ENCODE data around the gene PRDM13.

DNA sequence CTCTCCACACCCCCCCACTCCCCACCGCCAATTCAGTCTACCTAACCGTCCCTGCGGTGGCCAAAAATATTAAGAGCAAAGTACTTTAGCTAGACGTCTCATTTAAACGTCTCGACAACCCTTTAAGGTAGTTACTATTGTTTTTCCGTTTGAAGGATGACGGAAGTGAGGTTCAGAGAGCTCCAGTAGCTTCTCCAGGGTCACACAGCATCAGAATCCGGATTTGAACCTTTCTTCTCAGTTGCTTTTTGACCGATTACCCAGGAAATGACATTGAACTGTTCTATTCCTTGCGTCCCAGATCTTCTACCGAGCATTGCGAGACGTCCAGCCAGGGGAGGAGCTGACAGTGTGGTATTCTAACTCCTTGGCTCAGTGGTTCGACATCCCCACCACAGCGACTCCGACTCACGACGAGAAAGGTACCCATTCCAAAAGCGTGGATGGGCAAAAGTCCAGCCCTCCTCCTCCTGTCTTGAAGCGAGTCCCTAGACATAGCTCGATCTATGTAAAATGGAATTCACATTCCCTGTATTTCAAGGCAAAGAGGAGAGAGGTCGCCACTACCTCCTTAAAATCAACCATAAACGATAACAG is 2.4 kb downstream of the PRDM13 start:
- TF ChIP-seq KAT2A (conservative IDR thresholded peaks at IDR 0.05; ENCODE audit: control insufficient read depth, low read depth, low read length) (no peak), POLR2A (IDR thresholded peaks at IDR 0.05; ENCODE audit: low read depth, low read length) (no peak), HDAC6 (IDR thresholded peaks at IDR 0.05; ENCODE audit: unreplicated experiment) (no peak), MXI1 (IDR thresholded peaks at IDR 0.05; ENCODE audit: low read depth, low read length) (no peak), RFX5 (IDR thresholded peaks at IDR 0.05; ENCODE audit: low read depth, low read length) (no peak), RBBP5 (conservative IDR thresholded peaks at IDR 0.05) (no peak), SIX5 (IDR thresholded peaks at IDR 0.05; ENCODE audit: low read depth, low read length, severe bottlenecking) (no peak), ASH2L (IDR thresholded peaks at IDR 0.05; ENCODE audit: borderline replicate concordance, low read depth) (no peak), SP1 (IDR thresholded peaks at IDR 0.05; ENCODE audit: low read depth, low read length) (no peak)
- TF ChIP-seq, protein P1, sequence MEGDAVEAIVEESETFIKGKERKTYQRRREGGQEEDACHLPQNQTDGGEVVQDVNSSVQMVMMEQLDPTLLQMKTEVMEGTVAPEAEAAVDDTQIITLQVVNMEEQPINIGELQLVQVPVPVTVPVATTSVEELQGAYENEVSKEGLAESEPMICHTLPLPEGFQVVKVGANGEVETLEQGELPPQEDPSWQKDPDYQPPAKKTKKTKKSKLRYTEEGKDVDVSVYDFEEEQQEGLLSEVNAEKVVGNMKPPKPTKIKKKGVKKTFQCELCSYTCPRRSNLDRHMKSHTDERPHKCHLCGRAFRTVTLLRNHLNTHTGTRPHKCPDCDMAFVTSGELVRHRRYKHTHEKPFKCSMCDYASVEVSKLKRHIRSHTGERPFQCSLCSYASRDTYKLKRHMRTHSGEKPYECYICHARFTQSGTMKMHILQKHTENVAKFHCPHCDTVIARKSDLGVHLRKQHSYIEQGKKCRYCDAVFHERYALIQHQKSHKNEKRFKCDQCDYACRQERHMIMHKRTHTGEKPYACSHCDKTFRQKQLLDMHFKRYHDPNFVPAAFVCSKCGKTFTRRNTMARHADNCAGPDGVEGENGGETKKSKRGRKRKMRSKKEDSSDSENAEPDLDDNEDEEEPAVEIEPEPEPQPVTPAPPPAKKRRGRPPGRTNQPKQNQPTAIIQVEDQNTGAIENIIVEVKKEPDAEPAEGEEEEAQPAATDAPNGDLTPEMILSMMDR (IDR thresholded peaks at IDR 0.05 in 2 of 3, conservative IDR thresholded peaks at IDR 0.05 in 1 of 3; ENCODE audit: control insufficient read depth in 2 of 3, extremely low read depth in 1 of 3, insufficient read depth in 1 of 3, low read depth in 3 of 3, low read length in 3 of 3) = no peak

Data from GM12878 (cell line).